Activated CD4-positive, CD25-positive, alpha-beta regulatory T cell (primary cell): ENCODE data around the gene OR52N5.

Source experiments
- DNase-seq, 4 experiments: peaks; one replicate each; lab custom pipeline; 2025; lab: John Stamatoyannopoulos, UW

OR52N5 gene

DNA sequence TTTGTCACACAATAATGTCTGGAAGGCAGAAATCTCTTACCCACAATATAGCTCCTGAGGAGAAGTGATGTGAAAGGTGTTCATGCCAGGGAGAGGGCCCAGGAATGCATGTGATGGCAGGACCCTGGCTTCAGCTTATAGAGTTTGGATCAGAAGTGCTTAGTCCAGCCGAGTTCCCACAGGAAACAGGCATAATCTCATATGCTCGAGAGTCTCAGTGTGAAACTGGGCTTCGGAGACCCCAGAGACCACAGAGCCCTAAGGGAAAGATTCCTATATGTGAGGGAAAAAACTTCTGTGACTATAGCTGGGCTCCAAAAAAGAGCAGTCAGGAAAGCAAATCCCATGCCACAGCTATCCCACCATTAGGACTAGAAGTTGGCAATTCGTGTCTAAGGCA lies at the start of gene OR52N5:
Gene OR52N5 (minus strand): TSS at position 101 of the 400 bp plus-strand sequence. CDS start 4,721 bp downstream, outside the sequence.
- DNase-seq, result no peak

DNA sequence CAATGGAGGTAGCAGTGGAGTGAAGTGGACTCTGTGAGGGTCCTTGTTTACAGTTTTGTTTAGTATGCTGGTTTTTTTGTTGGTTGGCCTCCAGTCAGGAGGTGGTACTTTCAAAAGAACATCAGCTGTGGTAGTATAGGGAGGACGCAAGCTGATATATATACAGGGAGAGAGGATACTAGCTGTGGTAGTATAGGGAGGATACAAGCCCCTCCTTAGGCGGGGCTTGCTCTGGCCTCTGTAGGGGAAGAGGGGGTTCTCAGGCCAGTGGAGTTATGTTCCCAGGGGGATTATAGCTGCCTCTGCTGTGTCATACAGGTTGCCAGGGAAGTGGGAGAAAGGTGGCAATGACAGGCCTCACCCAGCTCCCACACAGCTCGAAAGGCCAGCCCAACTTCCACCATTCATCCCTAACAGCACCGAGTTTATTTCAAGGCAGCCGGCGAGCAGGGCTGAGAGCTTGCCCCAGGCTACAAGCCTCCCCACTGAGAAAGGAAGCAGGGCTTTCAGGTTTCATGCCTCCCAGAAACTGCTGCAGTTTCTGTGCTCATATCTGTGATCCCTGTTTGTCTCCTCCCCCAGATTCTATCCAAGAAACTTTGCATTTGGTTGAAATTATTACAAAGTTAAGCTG lies 48.2 kb upstream of the OR52N5 start:
- DNase-seq, result no peak

DNA sequence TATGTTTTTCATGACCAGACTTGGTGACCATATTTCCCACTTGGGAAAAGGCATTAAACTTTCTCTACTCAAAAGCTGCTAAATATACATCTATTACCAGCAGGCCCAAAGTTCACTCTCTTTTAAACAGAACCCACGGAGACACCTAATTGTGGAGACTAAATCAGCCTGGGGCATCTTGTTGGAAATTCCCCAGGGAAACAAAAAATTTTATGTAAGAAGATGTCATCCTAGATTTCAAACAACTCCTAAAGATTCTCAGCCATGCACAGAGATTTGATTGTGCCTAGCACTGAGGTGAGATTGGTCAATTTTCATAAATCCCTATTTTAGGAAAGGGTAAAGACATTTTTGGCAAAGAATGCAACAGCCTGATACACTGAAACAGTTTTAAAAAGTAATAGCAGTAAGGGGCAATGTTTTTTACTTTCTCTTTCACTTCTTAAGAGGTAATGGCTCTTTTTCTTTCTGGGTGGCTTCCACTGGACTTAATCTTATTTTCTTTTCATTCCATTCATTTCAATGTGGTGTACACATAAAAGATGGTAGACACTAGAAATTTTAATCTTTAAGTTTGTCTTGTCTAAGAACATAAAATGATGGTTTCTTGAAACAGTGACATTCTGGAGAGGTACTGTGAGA lies 35.2 kb upstream of the OR52N5 start:
- DNase-seq, result no peak

DNA sequence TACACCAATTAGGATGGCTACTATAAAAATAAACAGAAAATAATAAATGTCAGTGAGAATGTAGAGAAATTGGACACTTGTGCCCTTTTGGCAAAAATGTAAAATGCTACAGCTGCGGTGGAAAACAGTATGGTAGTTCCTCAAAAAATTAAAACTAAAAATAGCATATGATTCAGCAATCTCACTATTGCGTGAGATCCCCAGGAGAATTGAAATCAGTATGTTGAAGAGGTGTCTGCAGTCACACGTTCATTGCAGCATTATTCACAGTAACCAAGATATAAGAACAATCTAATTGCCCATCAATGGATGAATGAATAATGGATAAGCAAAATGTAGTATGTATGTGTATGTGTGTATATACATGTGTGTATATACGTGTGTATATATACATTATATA lies 32.4 kb upstream of the OR52N5 start:
- DNase-seq, result no peak

DNA sequence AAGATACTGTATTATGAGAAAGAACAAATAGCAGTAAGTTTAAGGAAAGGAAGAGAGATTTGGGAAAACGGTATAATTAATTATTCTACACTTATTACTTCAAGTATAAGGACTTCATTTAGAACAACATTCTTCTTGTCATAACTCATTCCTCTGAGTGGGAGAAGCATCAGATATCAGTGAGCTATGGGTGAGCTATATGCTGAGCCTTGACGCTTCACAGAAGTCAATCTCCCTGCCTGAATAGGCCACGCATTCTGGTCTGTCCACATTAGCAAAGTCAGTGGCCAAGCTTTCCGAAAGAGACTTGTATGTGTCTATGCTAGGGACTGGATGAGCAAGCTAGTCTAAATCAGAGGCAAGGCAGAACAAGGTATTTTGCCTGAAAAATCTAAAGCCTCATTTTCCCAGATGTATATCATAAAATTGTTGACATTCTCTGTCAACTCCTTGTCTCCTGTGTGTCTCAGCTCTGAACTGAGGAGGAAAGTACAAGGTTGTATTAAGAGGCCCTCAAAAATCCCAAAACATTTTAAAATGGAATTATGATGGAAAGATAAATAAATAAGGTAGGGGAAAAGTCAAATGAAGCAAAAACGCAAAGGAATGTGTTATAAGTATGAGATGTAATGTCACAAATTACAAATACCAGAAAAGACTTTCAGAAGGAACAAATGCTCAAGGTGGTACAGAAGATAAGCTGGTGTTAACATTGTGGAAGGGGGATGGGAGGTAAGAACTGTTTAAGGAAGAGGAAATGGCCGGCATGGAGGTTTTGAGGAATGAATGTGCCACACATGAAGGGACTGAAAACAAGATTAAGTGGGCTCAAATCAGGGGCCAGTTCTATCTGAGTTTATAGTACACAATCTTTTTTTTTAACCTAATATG lies 27.0 kb upstream of the OR52N5 start:
- DNase-seq, result no peak

DNA sequence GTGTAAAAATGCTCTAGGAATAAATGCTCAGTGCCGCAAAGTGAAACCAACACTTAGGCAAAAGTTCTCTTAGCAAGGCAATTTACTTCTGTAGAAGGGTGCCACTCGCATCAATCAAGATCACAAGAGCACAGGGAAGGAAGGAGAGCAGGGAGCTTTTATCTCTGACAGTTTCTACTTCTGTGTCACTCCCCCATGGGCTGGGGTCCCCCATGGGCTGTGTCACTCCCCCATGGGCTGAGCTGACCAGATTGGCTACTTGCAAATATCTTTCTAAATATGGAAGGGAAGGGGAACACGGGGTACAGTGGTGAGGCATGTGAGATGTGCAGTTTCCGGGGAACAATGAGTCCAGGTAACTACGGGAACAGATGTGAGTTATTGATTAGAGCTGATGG lies 26.0 kb upstream of the OR52N5 start:
- no peak for DNase-seq

DNA sequence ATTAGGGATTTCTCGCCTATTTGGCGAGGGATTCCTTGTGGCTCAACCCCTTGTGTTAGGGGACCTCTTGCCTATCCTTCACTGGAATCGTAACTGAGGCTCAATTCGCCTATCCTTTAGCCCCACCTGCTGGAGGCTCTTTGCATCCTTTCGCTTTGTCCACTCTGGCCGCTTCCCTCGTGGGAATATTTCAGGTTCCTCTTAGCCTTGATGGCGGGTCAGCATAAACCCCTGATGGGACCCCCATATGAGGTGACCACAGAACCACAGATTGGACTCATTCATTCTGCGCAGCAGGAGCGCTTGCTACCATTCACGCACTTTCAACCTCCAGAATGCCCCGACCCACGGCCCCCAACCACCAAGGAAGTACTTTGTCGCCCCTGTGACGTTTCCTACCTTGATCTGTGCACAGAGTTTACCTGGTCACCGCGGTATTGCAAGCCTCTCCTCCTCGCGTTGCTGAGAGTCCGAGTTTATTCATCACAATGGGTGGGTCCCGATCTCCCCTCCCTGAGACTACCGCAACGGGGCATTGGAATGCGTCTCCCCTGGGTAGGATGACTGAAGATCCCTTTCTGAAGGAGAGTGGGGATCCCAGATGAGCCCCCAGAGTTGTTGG lies 25.5 kb upstream of the OR52N5 start, which contains the start of gene OR52N2:
Gene OR52N2 (plus strand): TSS at position 425 of the 622 bp plus-strand sequence. CDS start 11,412 bp downstream, outside the sequence.
- DNase-seq, result peak; percentile 25 to 51 (median 30)

DNA sequence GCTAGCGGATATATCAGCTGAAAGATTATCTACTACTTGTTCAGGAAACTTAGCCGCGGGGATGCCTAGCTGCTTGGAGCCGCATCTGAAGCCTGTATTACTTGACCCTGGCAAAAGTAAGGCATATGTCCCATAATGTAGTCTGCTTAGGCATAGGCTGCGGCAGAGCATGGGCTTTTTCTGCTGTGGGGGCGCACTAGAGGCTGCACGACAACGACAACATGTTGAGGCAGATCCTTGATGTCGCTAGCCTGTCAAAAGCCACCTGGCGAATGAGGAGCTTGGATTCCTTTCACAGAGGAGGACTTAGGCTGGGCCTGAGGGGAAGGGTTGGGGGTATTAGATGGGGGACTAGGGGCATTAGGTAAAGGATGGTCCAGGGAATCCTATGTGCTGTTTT lies 24.4 kb upstream of the OR52N5 start:
- DNase-seq, result no peak

DNA sequence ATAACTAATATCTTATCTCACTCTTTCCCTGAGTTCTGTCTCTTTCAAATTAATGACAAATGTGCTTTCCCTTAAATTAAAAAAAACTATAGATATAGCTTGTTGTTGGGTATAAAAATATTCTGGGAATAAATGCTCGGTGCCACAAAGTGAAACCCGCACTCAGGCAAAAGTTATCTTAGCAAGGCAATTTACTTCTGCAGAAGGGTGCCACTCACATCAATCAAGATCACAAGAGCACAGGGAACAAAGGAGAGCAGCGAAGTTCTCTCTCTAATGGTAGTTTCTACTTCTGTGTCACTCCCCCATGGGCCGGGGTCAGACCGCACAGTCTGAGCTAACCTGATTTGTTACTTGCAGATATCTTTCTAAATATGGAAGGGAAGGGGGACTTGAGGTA lies 20.8 kb upstream of the OR52N5 start:
- DNase-seq, result no peak

DNA sequence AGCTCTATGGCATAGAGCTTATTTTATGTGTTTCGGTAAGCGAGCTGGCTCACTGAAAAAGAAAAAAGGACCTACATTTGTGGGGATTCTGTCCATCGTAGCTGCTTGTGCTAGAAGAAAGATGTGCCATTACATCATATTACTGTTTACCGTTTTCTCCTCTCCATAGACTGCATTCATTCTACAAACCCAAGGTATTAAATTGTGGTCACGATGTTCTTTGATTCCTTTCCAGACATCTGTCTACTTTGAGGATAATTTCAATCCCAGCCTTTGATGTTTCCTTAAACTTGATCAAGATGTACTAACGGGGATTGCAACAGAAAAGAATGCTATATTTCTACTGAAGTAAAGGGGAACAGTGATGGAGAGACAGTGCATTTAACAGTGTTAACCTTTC lies 13.4 kb upstream of the OR52N5 start:
- DNase-seq, result no peak

DNA sequence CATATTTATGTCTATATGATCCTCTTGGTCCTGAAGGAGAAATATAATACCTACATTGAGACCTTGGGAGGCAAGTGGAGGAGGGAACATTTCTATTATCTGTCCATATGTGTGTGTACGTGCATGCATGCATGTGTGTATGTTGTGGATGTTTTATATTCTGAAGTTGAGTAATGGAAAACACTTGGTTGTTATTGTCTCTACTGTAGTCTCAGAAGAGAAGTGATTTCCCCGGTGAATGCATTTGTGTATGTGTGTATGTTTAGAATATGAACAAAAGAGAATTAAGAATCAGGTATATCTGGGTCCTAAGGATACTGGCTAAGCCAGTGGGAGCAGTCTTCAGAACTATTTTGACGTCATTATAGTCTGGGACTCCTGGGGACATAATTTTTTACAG lies 8.0 kb upstream of the OR52N5 start, which contains the start of gene OR52N1:
Gene OR52N1 (minus strand): TSS at position 101 of the 400 bp plus-strand sequence. CDS start 2,449 bp downstream, outside the sequence.
- no peak for DNase-seq

DNA sequence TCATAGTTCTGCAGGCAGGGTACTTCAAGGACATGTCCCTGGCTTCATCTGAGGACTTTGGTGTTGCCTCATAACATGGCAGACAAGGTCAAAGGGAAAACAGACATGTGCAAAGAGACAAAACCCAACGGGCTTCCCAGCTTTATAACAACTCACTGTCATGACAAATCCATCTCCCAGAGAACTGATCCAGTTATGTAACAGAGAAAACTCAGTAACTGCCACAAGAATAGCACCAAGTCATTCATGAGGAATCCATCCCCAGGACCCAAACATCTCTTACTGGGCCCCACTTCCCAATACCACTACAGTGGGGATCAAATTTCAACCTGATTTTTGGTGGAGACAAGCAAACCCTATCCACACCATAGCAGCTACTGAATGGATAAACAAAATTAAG lies 16.1 kb downstream of the OR52N5 start:
- DNase-seq, result no peak

DNA sequence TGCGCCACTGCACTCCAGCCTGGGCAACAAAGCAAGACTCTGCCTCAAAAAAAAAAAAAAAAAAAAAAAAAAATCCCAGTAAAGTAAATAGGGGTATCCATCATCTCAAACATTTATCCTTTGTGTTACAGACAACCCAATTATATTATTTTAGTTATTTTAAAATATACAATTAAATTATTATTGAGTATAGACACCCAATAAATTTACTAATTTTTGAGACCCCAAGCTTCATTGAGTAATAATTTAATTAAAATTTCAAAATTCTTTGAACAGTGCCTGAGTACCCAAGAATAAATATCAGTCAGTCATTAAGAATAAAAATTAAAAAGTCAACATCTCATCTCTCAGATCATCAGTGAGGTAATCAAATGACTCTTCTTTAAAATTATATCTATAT lies 29.2 kb downstream of the OR52N5 start, which contains the start of gene OR52N4:
Gene OR52N4 (plus strand): TSS at position 301 of the 400 bp plus-strand sequence. CDS start 498 bp downstream, outside the sequence.
- no peak for DNase-seq

DNA sequence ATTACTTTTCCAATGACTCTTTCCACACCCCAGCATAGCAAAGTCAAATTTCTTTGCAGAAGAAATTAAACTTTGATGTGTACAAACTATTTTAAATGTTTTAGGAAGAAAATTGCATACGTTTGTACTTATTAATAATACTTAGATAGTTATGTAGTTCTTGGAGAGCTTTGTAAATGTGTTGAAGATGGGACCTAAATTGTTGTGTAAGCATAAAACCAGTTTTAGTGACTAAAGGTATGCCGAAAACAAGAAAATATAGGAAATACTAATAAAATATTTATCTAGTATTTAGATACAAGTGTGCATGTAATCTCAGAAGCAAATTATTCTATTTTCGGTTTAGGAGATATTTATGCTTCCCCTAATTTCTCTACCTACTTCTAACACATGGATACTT lies 33.3 kb downstream of the OR52N5 start:
- DNase-seq, result no peak

DNA sequence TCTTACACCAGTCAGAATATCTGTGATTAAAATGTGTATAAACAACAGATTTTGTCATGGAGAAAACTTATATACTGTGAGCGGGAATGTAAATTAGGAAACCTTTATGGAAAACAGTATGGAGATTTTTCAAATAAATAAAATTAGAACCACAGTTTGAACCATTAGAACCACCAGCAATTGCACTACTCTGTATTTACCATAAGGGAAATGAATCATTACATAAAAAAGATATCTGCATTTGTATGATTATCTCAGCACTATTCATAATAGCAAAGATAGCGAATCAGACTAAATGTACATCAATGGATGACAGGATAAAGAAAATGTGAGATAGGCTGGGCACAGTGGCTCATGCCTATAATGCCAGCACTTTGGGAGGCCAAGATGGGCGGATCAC lies 36.5 kb downstream of the OR52N5 start:
- DNase-seq, result no peak

DNA sequence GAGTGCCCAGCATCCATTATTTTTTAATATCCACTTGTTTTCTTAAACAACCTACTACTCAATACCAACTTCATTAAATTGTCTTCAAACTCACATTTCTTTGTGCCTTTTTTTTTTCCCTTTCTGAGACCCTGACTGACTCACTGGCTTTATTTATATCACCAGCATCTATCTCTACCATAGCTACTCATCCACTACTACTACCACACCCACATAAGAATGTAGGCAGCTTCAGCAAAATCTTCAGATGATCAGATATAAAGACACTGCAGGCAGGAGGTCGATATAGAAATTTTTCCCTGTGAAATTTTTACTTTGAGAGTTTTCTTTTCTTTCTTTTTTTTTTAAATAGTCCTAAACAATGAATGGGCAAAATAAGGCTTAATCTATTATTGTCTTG lies 44.7 kb downstream of the OR52N5 start:
- DNase-seq, result no peak

DNA sequence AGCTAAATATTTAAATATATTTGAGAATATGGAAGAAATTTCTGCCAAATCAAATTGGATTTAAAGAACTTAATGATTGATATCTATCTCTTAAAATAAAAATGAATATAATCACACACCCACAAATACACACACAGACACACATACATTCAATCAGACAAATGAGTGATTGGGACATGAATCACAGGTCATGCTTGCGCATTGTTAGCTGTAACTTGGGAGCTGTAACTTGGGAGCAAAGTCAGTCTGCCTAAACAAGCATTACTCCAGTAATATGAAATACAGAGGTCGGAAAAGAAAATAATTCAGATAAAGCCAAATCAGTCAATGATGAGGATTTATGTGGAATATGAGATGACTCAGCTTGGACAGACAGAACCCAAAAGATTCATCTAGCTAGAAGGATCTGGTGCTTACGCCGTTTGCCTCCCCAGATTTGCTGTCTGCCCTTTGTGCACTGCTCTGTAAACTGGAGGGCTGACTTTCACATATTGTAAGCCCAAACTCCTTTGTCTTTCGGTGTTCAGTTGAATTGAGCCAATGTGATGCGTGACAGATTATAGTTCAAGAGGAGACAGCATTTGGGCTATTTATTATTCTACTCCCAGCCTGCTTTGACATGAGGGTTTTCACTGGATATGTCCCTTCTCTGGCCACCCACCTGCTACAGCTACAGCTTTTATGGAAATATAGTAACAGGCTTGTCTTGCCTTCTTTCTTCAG lies 45.3 kb downstream of the OR52N5 start:
- DNase-seq, result no peak

DNA sequence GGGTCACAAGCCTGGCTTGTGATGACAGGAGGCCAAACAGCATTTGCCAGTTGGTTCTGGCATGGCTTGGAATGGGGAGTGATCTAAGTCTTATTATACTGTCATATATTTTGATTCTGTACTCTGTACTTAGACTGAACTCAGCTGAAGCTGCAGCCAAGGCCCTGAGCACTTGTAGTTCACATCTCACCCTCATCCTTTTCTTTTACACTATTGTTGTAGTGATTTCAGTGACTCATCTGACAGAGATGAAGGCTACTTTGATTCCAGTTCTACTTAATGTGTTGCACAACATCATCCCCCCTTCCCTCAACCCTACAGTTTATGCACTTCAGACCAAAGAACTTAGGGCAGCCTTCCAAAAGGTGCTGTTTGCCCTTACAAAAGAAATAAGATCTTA lies 46.1 kb downstream of the OR52N5 start:
- no peak for DNase-seq

DNA sequence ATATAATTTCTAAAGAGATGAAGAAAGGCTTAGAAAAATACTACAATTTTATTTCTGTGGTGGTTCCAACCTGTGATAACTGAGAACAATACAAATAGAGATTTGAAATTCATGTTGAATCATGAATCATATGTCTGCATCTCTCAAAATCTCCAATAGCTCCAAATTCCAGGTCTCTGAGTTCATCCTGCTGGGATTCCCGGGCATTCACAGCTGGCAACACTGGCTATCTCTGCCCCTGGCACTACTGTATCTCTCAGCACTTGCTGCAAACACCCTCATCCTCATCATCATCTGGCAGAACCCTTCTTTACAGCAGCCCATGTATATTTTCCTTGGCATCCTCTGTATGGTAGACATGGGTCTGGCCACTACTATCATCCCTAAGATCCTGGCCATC lies 46.8 kb downstream of the OR52N5 start, which contains the start of gene OR56B1:
Gene OR56B1 (plus strand): TSS at position 53 of the 400 bp plus-strand sequence. CDS start 69 bp downstream, at position 122.
- no peak for DNase-seq

DNA sequence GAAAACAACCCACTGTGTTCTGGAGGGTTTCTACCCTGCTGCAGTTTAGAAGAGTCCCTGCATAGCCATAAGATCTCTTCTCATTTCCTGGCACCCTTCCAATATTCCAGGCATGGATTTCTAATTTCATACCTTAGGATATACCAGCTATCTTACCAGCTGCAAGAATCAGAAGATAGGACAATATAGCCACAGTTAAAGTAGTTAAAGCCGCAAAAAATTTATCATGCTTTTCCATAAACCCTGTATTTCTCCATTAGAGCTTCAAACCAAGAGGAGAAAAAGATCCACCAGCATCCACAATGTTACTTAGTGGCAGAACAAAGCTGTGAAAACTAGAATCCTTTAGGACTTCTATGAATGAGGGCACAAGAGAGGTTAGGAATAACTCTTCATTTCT lies 55.5 kb downstream of the OR52N5 start:
- DNase-seq, result no peak

DNA sequence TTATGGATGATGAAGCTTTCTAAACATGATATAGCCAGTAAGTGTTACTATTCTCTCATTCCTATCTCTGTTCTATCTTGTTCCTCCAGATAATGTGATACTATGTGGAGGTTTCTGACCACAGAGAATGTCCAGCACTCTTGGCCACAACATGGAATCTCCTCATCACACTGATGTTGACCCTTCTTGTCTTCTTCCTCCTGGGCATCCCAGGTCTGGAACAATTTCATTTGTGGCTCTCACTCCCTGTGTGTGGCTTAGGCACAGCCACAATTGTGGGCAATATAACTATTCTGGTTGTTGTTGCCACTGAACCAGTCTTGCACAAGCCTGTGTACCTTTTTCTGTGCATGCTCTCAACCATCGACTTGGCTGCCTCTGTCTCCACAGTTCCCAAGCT lies 56.8 kb downstream of the OR52N5 start:
- DNase-seq, result no peak
